GM21447 (cell line): Measurements from ENCODE around the gene MNDA.

Source experiments
- ATAC-seq: cut with Tn5 transposase; IDR thresholded peaks from one replicate; pipeline ENCODE4 v1.9.1; 2021; ENCODE audit not compliant: unreplicated experiment

MNDA gene

DNA sequence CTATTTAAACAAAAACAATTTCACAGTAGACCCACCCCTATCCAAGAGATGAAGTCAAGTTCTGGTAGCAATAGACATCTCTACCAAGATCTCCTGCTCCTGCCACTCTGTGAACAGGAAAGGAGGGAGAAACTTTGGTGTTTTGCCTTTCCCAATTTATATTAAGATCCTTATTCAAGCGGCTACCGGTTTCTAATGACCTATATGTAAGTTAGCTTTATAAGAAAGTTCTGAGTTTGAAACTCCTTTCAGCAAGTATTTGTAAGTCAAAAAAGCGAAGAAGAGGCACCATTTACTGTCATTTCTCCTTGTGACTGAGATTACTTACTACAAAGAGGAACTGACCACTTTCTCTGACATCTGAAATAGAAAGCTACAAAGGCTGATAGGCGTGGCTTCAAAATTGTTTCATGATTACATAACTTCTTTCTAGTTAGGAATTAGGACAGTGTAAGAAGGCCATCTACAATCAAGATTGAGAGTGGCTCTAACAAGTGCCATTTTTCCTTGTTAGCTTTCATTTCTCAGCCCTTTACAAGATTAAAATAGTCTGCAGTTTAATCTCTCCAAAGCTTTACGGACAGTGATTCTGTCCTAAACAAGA is at the start of gene MNDA:
MNDA (plus strand) TSS at position 448 of the 604 bp plus-strand sequence. CDS start 10,803 bp downstream, outside the sequence.
- ATAC-seq: peak; percentile 92

DNA sequence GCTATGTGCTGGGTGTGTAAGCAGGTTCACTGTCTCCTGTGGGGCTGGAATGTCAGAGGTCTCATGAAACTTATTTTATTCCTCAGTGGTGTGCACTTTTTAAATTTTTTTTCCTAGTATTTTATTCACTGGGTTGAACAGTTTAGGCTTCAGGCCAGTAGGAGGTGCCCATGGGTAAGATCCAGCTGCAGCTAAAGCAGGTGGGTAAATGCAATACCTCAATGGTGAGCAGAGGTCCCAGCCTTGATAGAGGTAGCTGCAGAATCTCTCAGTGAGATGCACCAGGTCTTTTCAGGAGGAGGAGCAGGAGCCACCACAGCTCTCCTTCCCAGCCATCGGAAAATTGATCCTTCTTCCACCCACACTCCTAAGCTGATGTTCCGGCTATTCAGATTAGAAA is 37.5 kb upstream of the MNDA start:
- no peak for ATAC-seq

DNA sequence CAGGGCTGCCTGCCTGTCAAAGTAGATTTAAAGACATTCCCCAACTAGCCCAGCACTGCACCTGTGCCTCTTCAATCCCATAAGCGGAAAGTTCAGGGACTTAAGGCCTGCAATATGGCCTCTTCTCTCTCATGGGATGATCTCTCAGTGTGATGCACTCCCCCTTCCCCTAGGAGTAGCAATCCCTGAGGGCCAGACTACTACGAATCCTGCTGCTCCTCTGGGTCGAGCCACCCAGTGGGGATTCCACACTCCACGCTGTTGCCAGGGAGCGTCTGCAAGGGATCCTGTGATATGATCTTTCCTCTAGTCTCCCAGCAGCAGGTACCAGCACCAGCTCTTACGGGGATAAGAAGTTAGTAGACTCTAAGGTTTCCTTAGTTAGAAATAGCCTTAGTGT is 36.9 kb upstream of the MNDA start:
- ATAC-seq: no peak

GRCh38 chr1:158798531-158798930 is 32.6 kb upstream of the MNDA start:
- no peak for ATAC-seq

- no peak for ATAC-seq
Observed at GRCh38 chr1:158799689-158800088, 31.5 kb upstream of the MNDA start.

GRCh38 chr1:158800526-158800925 is 30.6 kb upstream of the MNDA start:
- no peak for ATAC-seq

- no peak for ATAC-seq
Observed at GRCh38 chr1:158801396-158801795, 29.8 kb upstream of the MNDA start.

GRCh38 chr1:158803678-158804077 is 27.5 kb upstream of the MNDA start:
- no peak for ATAC-seq

DNA sequence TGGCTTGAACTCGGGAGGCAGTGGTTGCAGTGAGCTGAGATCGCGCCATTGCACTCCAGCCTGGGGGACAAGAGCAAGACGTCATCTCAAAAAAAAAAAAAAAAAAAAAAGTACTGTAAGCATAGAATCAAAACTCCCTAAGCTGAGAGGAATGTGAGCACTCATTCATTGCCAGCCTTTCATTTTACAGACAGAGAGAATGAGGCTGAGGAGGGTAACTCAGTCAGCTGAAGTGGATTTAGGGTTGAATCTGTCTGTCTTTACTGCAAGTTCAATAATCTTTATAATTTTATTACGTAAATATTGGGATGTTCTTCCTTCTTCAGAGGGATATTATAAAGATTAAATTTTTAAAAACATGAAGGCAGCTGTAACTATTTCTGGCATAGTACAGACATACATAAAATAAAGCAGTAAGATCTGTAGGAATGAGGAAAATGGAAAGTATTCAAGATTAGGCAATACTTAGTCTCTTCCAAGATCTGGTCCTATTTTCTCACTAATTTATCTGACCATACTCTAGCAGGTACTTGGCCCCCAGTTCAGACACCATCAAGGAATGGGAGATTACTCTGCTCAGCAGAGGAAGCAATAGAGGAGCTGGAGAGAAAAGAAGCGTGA is 24.1 kb upstream of the MNDA start:
- no peak for ATAC-seq

DNA sequence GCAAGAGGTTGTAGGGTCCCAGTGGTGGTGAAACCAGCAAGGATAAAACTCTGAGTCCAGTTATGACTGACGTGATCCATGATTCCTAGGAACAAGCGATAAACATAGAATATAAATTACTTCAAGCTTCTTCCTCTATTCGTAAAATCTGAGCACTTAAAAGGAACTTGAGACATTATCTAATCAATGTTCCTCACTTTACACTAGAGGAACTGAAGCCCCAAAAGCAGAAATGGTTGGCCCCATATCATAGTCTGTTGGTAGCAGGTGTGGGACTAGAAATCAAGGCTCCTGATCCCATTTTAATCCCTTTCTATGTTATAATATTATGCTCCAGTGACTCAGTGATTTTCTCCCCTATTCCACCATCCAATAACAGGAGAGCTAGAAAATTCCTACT is 21.9 kb upstream of the MNDA start:
- no peak for ATAC-seq

GRCh38 chr1:158809862-158810261 is 21.3 kb upstream of the MNDA start:
- ATAC-seq: no peak

- no peak for ATAC-seq
Observed at GRCh38 chr1:158810311-158810710, 20.8 kb upstream of the MNDA start.

GRCh38 chr1:158812336-158812735 is 18.8 kb upstream of the MNDA start:
- no peak for ATAC-seq

DNA sequence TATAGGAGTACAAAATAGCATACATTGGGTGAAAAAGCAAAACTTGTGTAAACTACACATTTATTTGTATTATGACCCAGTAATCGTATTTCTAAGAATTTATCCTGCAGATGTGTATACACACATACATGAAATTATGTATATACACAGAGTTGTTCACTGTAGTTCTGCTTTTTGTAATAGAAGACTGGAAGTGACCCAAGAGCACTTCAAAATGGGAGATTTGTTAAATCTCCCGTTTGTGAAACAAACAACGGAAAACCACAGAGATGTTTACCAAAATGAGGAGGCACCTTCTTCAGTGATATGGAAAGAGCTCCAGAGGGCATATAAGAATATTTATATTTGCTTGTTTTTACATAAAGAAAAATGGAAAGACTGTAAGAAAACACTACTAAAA is 18.0 kb upstream of the MNDA start:
- ATAC-seq: no peak

GRCh38 chr1:158814970-158815369 is 16.2 kb upstream of the MNDA start:
- no peak for ATAC-seq

DNA sequence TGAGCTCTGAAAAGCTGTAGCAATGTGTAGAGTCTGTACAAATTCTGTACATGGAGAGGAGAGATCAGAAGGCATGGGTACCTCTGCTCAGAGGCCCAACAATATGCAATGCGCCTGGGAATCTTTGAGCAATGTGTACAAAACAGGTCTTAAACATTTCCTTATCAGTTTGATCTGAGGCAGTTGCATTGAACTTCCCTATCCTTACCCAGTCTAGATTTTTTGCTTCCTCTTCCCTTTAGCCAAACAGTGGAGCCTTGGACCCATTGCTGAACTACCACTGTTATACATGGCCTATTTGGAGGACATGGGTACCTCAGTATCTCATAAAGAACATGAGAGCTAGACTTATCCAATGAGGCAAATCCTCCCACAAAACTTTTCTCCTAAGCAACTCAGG is 12.6 kb upstream of the MNDA start:
- no peak for ATAC-seq

DNA sequence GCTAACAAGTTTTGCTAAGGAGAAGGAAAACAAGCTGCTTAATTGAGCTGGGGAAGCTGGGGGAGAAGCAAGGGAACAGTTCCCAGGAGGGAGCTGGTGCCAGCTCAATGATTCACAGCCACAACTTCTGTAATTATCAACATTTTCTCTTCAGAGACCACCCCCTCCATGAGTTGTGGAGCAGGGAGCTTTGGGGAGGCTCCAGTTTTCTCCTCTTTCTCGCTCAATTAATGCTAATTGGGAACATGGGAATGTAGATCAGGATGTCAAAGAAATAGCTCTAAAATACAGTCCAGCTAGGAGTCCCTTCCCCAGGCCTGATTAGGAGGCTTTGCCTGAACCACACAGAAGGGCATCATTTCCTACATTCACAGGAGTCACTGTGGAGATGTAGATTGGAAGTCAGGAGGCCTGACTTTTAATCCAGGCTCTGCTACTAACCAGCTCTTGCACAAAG is 12.1 kb upstream of the MNDA start:
- ATAC-seq: no peak

- ATAC-seq: no peak
Observed at GRCh38 chr1:158819461-158820443, 11.4 kb upstream of the MNDA start.

- ATAC-seq: no peak
Observed at GRCh38 chr1:158821723-158822122, 9.4 kb upstream of the MNDA start.

DNA sequence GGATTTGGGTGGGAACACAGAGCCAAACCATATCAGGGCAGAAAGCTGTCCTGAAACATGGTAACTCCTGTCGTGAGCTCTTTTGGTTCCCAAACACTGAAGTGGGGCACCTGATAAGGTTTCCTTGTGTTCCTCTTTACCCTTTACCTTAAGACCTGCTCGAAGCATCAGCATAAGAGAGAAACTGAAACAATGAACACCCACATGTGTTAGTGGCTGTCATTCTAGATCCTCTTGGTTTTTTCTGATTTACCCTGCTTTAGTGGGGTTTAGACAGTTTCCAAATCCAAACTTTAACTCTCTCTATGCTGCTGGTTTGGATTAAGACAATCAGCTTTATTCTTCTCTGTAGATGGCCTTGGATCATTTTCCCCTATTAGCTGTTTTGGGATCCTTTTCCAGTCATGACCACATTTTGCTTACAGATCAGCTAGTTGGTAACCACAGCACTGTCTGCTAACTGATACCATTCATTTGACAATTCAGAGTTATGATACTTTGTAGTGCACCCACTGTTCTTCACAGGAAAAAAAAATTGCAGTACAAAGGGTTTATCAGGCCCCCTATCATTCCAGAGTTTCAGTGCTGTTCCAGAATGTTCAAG is 975 bp upstream of the MNDA start:
- peak; percentile 58 for ATAC-seq

- ATAC-seq: no peak
Observed at GRCh38 chr1:158833264-158833663, 2.1 kb downstream of the MNDA start.
